ENCODE results near the gene SNPH.

DNA sequence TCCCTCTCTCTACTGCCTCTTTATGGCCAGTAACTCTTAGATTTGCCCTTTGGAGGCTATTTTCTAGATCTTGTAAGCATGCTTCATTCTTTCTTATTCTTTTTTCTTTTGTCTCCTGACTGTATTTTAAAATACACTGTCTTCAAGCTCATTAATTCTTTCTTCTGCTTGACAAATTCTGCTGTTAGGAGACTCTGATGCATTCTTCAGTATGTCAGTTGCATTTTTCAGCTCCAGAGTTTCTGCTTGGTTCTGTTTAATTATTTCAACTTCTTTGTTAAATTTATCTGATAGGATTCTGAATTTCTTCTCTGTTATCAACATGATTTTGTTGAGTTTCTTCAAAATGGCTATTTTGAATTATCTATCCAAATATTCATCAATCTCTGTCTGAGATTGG lies 87.9 kb downstream of the SNPH start:
- no peak for TF ChIP-seq POLR2AphosphoS5 (IDR thresholded peaks at IDR 0.05)
- TF ChIP-seq CTCF (IDR thresholded peaks at IDR 0.05), result no peak

Measured in esophagus muscularis mucosa (tissue), 3 donors.